ENCODE data around the gene FRAS1. TPM values are rescaled to one million over a fixed set of nuclear protein-coding genes. Genes with fewer than 3 reads are reported as not detected.

Gene FRAS1
- total and polyA plus RNA-seq, 2 of the 8 experiments (the other 6 are each of a cell fraction or from before 2014, with no cell fraction given): 38.5 to 109 TPM

DNA sequence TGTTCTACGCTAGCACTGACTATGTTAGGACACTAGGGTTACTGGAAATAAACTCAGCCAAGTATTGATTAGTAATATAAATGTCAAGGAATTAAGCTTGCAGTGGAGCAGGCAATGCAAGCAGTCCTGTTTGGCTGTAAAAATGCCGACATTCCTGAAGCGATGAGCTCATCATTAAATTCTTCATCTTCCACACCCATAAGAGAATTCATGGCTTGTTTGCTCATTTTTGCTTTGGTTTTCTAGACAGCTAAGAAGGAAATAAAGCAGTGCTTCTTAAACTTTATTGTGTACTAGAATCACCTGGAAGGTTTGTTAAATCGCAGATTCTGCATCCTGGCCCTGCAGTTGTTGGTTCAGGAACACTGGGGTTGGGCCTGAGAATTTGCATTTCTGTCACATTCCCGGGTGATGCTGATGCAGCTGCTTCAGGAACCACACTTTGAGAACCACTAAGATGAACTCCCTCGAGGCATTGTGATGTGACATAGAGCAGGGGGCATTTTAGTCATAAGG is 512.2 kb downstream of the FRAS1 start:
- Histone ChIP-seq H4K8ac (ENCODE audit: extremely low read depth, insufficient read depth, low read length) (0 out of 2 replicates have a peak overlapping the region, but pooled peaks have one; percentile 29), H3K18ac (ENCODE audit: extremely low read depth, low read length) (no peak overlapping the region), H2BK5ac (ENCODE audit: low read depth, low read length) (no peak overlapping the region), H3K27me3 (replicated peaks in 1 of 4; ENCODE audit: control insufficient read depth in 3 of 4, extremely low read depth in 1 of 4, insufficient read depth in 3 of 4, low read length in 3 of 4) (no peaks in the 10 kb centered on the region), H2BK15ac (ENCODE audit: low read length) (no peak overlapping the region), H3K23ac (ENCODE audit: insufficient read length) (no peak overlapping the region), H2BK20ac (ENCODE audit: low read length) (no peak overlapping the region), H3K27ac (ENCODE audit: low read depth, low read length) (no peak overlapping the region), H3K79me1 (ENCODE audit: low read depth, low read length) (no peaks in the 10 kb centered on the region), H2BK12ac (ENCODE audit: low read depth, low read length) (no peak overlapping the region), H4K20me1 (replicated peaks in 1 of 2; ENCODE audit: control insufficient read depth in 1 of 2, insufficient read depth in 2 of 2, low read length in 2 of 2) (no peaks in the 10 kb centered on the region), H3K9ac (replicated peaks in 1 of 4; ENCODE audit: extremely low read depth in 1 of 4, low read depth in 3 of 4, low read length in 3 of 4) (no peak overlapping the region), H3K4me2 (ENCODE audit: insufficient read depth in 1 of 2, low read depth in 2 of 2, low read length in 2 of 2) (no peak overlapping the region), H2BK120ac (replicated peaks; ENCODE audit: low read depth, low read length) (no peak overlapping the region), H3K79me2 (ENCODE audit: control insufficient read depth in 1 of 2, insufficient read depth in 2 of 2, low read length in 2 of 2) (no peaks in the 10 kb centered on the region), H3K14ac (ENCODE audit: insufficient read length) (no peak overlapping the region), H4K5ac (ENCODE audit: insufficient read length, low read depth, low read length) (no peak overlapping the region), H3K4me3 (ENCODE audit: extremely low read depth in 1 of 4, insufficient read depth in 2 of 4, low read depth in 3 of 4, low read length in 4 of 4) (no peak overlapping the region), H3K4me1 (replicated peaks in 1 of 4; ENCODE audit: control insufficient read depth in 3 of 4, insufficient read depth in 4 of 4, low read length in 3 of 4) (peaks cover 0 to 4% (median 3%) of the 10 kb centered on the region in 4 experiments; a peak in 5 of 7 replicates), H3K36me3 (ENCODE audit: control insufficient read depth in 2 of 4, insufficient read depth in 4 of 4, low read length in 3 of 4) (no peaks in the 10 kb centered on the region), H4K91ac (replicated peaks; ENCODE audit: insufficient read length, low read length) (no peak overlapping the region), H3K9me3 (ENCODE audit: insufficient read depth in 2 of 2, low read depth in 1 of 2, low read length in 1 of 2) (no peaks in the 10 kb centered on the region), H3K4ac (replicated peaks; ENCODE audit: insufficient read length, low read depth, low read length) (no peak overlapping the region), H2AFZ (ENCODE audit: low read length) (no peak overlapping the region), H2AK5ac (ENCODE audit: low read depth, low read length) (no peak overlapping the region), H3K23me2 (ENCODE audit: low read depth, low read length) (no peaks in the 10 kb centered on the region), H3K56ac (replicated peaks; ENCODE audit: insufficient read length, low read depth, low read length) (no peak overlapping the region)
- DNase-seq (ENCODE audit: low read depth in 1 of 2, low spot score in 2 of 2): no peak
- 83% methylated on average over 6 of the region's 6 CpGs; no CpG with 5 or more reads in 1 of the 2 experiments for WGBS, 2 experiments (ENCODE audit: extremely low coverage in 1 of 2, insufficient coverage in 1 of 2, insufficient read length in 1 of 2, insufficient replicate concordance in 2 of 2, low coverage in 1 of 2, low lambda C conversion rate in 2 of 2, missing lambda C conversion rate in 1 of 2)
- peak; percentile 70 for FAIRE-seq
- CTCF ChIA-PET (ENCODE audit: partially characterized antibody): interaction anchor here (0.8 to 0.9 kb wide), 2 partner anchors 17 to 76 kb away, joined by 3 to 6 read pairs; no protein-coding TSS in a partner anchor
- POLR2A ChIA-PET (ENCODE audit: partially characterized antibody): interaction anchor here (0.9 kb wide), 2 partner anchors 10 to 17 kb away, joined by 4 to 5 read pairs; partner anchors contain the start of gene ANXA3
- TF ChIP-seq POU5F1 (IDR thresholded peaks at IDR 0.05; ENCODE audit: low read depth, low read length): no peak
- TF ChIP-seq BRCA1 (IDR thresholded peaks at IDR 0.05; ENCODE audit: low read depth, low read length): no peak
- TF ChIP-seq KDM1A (IDR thresholded peaks at IDR 0.05; ENCODE audit: borderline replicate concordance, low read length): no peak

All from H1 (cell line).